GM21723 (cell line): ENCODE results near the gene EFR3B.
"Not testable (repeated sequence)": the region's sequence is repeated elsewhere in the genome, so short reads cannot be mapped to it uniquely, and the experiment has no call there.

Experiments used
- ATAC-seq: cut with Tn5 transposase; IDR thresholded peaks from one replicate; pipeline ENCODE4 v1.9.1; 2021; ENCODE audit warnings: mild to moderate bottlenecking, moderate library complexity; ENCODE audit not compliant: unreplicated experiment

The EFR3B gene

GRCh38 chr2:25102352-25102751 lies 60.5 kb downstream of the EFR3B start:
- not testable (repeated sequence) for ATAC-seq

GRCh38 chr2:25103287-25103871 lies 61.5 kb downstream of the EFR3B start:
- ATAC-seq: no peak

GRCh38 chr2:25104736-25105135 lies 62.9 kb downstream of the EFR3B start:
- ATAC-seq: no peak

GRCh38 chr2:25105336-25106085 lies 63.6 kb downstream of the EFR3B start:
- ATAC-seq: no peak

- no peak for ATAC-seq
Measured at GRCh38 chr2:25109822-25110221, 67.9 kb downstream of the EFR3B start.

- no peak for ATAC-seq
Measured at GRCh38 chr2:25112113-25112512, 70.2 kb downstream of the EFR3B start.

- ATAC-seq: no peak
Measured at GRCh38 chr2:25115249-25115883, 73.5 kb downstream of the EFR3B start.

- no peak for ATAC-seq
Measured at GRCh38 chr2:25115902-25116301, 74.0 kb downstream of the EFR3B start.

- ATAC-seq: no peak
Measured at GRCh38 chr2:25116956-25117355, 75.1 kb downstream of the EFR3B start.

GRCh38 chr2:25119263-25119662 lies 77.4 kb downstream of the EFR3B start:
- ATAC-seq: no peak

- no peak for ATAC-seq
Measured at GRCh38 chr2:25122367-25122766, 80.5 kb downstream of the EFR3B start.

GRCh38 chr2:25123682-25124081 lies 81.8 kb downstream of the EFR3B start:
- ATAC-seq: no peak

- no peak for ATAC-seq
Measured at GRCh38 chr2:25125189-25125588, 83.3 kb downstream of the EFR3B start.

- ATAC-seq: no peak
Measured at GRCh38 chr2:25125976-25126375, 84.1 kb downstream of the EFR3B start.

- ATAC-seq: not testable (repeated sequence)
Measured at GRCh38 chr2:25127071-25127470, 85.2 kb downstream of the EFR3B start.

- ATAC-seq: no peak
Measured at GRCh38 chr2:25127646-25128045, 85.8 kb downstream of the EFR3B start.

GRCh38 chr2:25129901-25130520 lies 88.1 kb downstream of the EFR3B start:
- ATAC-seq: no peak

GRCh38 chr2:25131253-25131566 lies 89.3 kb downstream of the EFR3B start:
- ATAC-seq: no peak

GRCh38 chr2:25131567-25132298 lies 89.9 kb downstream of the EFR3B start:
- ATAC-seq: no peak

- no peak for ATAC-seq
Measured at GRCh38 chr2:25132299-25132635, 90.4 kb downstream of the EFR3B start.

- no peak for ATAC-seq
Measured at GRCh38 chr2:25132693-25133092, 90.8 kb downstream of the EFR3B start.
